ENCODE data around the gene EXT2.

DNA sequence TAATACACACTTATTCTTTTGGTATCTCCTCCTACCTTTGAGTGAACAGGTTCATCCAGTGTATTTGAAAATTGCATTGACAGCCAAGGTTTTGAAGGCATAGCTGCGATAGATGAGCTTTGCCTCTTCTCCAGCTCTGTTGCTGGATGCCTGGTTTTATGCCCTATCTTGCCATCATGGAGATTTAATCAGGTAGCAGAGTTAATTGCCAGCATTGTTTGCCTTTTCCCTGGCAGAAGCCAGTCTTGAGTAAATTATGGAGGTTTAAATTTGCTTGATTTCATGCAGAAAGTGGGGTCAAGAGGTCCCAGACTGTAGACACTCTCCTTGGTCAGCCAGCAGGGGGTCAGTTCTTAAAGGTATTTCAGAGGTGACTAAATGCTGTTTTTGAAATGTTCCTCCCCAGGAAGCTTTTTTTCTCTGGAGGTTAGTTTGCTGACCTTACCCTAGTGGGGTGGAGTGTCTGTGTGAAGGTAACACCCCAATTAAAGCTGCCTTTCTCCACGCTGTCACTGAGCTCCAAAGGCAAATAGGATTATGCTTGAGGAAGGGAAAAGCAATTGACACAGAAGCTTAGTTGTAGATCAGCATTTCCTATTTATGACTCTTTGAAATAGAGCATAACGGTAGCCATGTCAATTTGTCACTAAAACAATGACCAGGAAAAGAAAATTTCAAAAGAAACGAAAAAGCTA, 96.0 kb downstream of the EXT2 start:
- TF ChIP-seq, protein P1, sequence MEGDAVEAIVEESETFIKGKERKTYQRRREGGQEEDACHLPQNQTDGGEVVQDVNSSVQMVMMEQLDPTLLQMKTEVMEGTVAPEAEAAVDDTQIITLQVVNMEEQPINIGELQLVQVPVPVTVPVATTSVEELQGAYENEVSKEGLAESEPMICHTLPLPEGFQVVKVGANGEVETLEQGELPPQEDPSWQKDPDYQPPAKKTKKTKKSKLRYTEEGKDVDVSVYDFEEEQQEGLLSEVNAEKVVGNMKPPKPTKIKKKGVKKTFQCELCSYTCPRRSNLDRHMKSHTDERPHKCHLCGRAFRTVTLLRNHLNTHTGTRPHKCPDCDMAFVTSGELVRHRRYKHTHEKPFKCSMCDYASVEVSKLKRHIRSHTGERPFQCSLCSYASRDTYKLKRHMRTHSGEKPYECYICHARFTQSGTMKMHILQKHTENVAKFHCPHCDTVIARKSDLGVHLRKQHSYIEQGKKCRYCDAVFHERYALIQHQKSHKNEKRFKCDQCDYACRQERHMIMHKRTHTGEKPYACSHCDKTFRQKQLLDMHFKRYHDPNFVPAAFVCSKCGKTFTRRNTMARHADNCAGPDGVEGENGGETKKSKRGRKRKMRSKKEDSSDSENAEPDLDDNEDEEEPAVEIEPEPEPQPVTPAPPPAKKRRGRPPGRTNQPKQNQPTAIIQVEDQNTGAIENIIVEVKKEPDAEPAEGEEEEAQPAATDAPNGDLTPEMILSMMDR (IDR thresholded peaks at IDR 0.05; ENCODE audit: low read depth, low read length, poor library complexity, severe bottlenecking) = no peak
- TF ChIP-seq EZH2phosphoT487 (IDR thresholded peaks at IDR 0.05; ENCODE audit: borderline replicate concordance, low read length) = no peak

Data from DOHH2 (cell line).